Adrenal gland (tissue), 12 donors: ENCODE measurements around the gene S100A6. TPM values are rescaled to one million over a fixed set of nuclear protein-coding genes. Genes with fewer than 3 reads are reported as not detected.
A peak's percentile ranks its signal among the peaks of the same experiment; 100 is the strongest.
"Not testable (repeated sequence)": the region's sequence is repeated elsewhere in the genome, so short reads cannot be mapped to it uniquely, and the experiment has no call there.

ENCODE experiments used
- DNase-seq, 7 donors: peaks; one replicate each; pipeline ENCODE4 v3.0.0-alpha.2; 2019 to 2020
- H3K27ac ChIP-seq, 5 donors: fragments of 200-600 bp; sonication (generic) in 4 of 5; 1 replicate in 3 of 5; 2 replicates in 2 of 5; pipeline versions ENCODE4 v1.5.1 to v1.8.0; 2016 to 2020; ENCODE audit warnings: mild to moderate bottlenecking in 1 of 5
- H3K27me3 ChIP-seq: fragments of 200-600 bp; 2 replicates; pipeline ENCODE4 v1.8.0; 2021
- H3K36me3 ChIP-seq, 2 donors: fragments of 200-600 bp; replicated peaks in 1 of 2; 1 replicate in 1 of 2; 2 replicates in 1 of 2; pipeline versions ENCODE4 v1.5.1 to v1.8.0; 2018 to 2022
- H3K4me1 ChIP-seq, 2 donors: fragments of 200-600 bp; replicated peaks in 1 of 2; 1 replicate in 1 of 2; 2 replicates in 1 of 2; pipeline versions ENCODE4 v1.5.1 to v1.8.0; 2018 to 2021
- H3K4me3 ChIP-seq, 4 donors: fragments of 200-600 bp; sonication (generic) in 3 of 4; one replicate each; pipeline ENCODE4 v1.5.1; 2016 to 2018
- H3K9me3 ChIP-seq, 3 donors: fragments of 200-600 bp; sonication (generic) in 1 of 3; replicated peaks in 1 of 3; 1 replicate in 2 of 3; 2 replicates in 1 of 3; pipeline versions ENCODE4 v1.5.1 to v1.8.0; 2016 to 2021
- POLR2A ChIP-seq, 2 donors: fragments of 450-650 bp; IDR thresholded peaks; one replicate each; pipeline ENCODE4 v1.6.1; 2017; ENCODE audit warnings: antibody characterized with exemption in 2 of 2, mild to moderate bottlenecking in 2 of 2, moderate library complexity in 1 of 2
- WGBS, 4 donors: extraction: QIAGEN DNeasy Blood & Tissue Kit in 2 of 4; methylation state at CpG; one replicate each; pipeline versions ENCODE4 v1.1.5 to v1.1.7; 2013 to 2017; 5-methylcytosine and 5-hydroxymethylcytosine counted together
- intact Hi-C, 2 donors: fragments of 100-400 bp; cut with DNase I; formaldehyde crosslinking; loops; one replicate each; pipeline versions ENCODE4 v1.14.1 to v1.15.0; 2022 to 2023
- polyA plus RNA-seq, 3 donors: library from polyadenylated mRNA; stranded (reverse); fragments of 200-250 nt in 2 of 3; fragments of 350-450 nt in 1 of 3; fragmentation: Illumina TruSeq in 1 of 3; extraction: RNeasy Lipid Tissue Mini Kit (QIAGEN cat#74804) in 1 of 3; gene quantifications; one replicate each; pipeline ENCODE4 v1.2.3, GENCODE V29; 2013 to 2014
- total RNA-seq, 9 donors: library from RNA; depleted of rRNA in 4 of 9; stranded (reverse); fragments of >200 nt in 4 of 9; fragments of 120-200 nt in 1 of 9; fragmentation: NEBNext Ultra II Directional in 1 of 9; extraction: Animal tissue kit (Norgen Biotek cat#: 25700) in 1 of 9; gene quantifications; one replicate each; pipeline versions ENCODE4 v1.1.0 to v1.2.4, GENCODE V29; 2013 to 2023
- TF ChIP-seq, protein P1 (sequence below), 6 experiments: fragments of 450-650 bp in 4 of 6; fragments of 200-600 bp in 2 of 6; sonication (generic) in 1 of 6; IDR thresholded peaks; 1 replicate in 5 of 6; 2 replicates in 1 of 6; pipeline versions ENCODE4 v1.5.1 to v1.8.0; 2016 to 2021; ENCODE audit warnings: antibody characterized with exemption in 6 of 6, mild to moderate bottlenecking in 2 of 6, moderate library complexity in 1 of 6
- donor health status: healthy with polysubstance abuse.
- donor health status: Bipolar disorder and iron deficiency.
- donor health status: DM: yes; HTN: yes; CAD: no.
- donor health status: DM: no; HTN: no; CAD: no.
- donor health status: DM: no; HTN: no; CAD: no.
- donor health status: DM: yes; HTN: yes; CAD: no.

S100A6 gene
- total and polyA plus RNA-seq, 12 donors = 39.4 to 4,129 (median 372) TPM

DNA sequence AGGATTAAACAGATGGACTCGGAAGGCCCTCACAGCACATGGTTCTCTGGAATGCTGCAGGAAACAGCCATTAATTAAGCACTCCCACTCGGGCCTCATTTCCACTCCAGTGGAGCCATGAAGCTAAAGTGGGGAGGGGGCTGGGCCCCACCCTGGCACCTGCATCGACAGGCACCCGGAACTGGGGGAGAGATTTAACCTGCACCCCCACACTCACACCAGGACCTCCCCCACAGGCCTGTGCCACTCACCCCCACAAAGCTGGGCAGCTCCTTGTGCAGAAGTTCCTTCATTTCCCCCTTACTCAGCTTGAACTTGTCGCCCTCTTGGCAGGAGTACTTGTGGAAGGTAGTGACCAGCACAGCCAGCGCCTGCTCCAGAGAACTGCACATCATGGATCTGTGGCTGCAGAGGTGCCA, 27.7 kb upstream of the S100A6 start:
- intact Hi-C loops = no loop called here
- Histone ChIP-seq H3K4me1 (peaks cover 26 to 30% of the 10 kb centered on the region in 2 donors), H3K27ac (no peak overlapping the region), H3K9me3 (no peaks in the 10 kb centered on the region), H3K4me3 (no peak overlapping the region), H3K27me3 (no peaks in the 10 kb centered on the region), H3K36me3 (no peaks in the 10 kb centered on the region)
- WGBS, 4 donors = 79 to 91% (median 85%) methylated on average over 3 to 6 of the region's 6 CpGs
- DNase-seq = no peak
- TF ChIP-seq POLR2A (IDR thresholded peaks at IDR 0.05) = no peak
- TF ChIP-seq, protein P1, sequence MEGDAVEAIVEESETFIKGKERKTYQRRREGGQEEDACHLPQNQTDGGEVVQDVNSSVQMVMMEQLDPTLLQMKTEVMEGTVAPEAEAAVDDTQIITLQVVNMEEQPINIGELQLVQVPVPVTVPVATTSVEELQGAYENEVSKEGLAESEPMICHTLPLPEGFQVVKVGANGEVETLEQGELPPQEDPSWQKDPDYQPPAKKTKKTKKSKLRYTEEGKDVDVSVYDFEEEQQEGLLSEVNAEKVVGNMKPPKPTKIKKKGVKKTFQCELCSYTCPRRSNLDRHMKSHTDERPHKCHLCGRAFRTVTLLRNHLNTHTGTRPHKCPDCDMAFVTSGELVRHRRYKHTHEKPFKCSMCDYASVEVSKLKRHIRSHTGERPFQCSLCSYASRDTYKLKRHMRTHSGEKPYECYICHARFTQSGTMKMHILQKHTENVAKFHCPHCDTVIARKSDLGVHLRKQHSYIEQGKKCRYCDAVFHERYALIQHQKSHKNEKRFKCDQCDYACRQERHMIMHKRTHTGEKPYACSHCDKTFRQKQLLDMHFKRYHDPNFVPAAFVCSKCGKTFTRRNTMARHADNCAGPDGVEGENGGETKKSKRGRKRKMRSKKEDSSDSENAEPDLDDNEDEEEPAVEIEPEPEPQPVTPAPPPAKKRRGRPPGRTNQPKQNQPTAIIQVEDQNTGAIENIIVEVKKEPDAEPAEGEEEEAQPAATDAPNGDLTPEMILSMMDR (IDR thresholded peaks at IDR 0.05) = no peak

DNA sequence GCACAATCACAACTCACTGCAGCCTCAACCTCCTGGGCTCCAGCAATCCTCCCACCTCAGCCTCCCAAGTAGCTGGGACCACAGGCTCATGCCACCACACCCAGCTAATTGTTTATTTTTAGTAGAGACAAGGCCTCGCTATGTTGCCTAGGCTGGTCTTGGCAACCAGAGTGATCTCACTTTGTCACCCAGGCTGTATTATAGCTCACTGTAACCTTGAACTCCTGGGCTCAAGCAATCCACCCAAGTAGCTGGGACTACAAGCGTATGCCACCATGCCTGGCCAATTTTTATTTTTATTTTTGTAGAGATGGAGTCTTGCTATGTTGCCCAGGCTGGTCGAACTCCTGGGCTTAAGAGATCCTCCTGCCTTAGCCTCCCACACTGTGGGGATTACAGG, 26.2 kb upstream of the S100A6 start:
- H3K27me3 ChIP-seq, H3K36me3 ChIP-seq, H3K4me3 ChIP-seq, H3K9me3 ChIP-seq, intact Hi-C loops: not testable (repeated sequence)
- Histone ChIP-seq H3K4me1 (peaks cover 18% of the 10 kb centered on the region in 2 donors), H3K27ac (peak overlapping the region in 2 of 5 donors; percentile 17 to 25)
- whole genome bisulfite sequencing, 4 donors = 63 to 68% (median 67%) methylated on average over 3 of the region's 3 CpGs
- TF ChIP-seq POLR2A (IDR thresholded peaks at IDR 0.05) = peak in 1 of 2 donors; percentile 14
- peak in 1 of 7 donors; percentile 59 for DNase-seq

DNA sequence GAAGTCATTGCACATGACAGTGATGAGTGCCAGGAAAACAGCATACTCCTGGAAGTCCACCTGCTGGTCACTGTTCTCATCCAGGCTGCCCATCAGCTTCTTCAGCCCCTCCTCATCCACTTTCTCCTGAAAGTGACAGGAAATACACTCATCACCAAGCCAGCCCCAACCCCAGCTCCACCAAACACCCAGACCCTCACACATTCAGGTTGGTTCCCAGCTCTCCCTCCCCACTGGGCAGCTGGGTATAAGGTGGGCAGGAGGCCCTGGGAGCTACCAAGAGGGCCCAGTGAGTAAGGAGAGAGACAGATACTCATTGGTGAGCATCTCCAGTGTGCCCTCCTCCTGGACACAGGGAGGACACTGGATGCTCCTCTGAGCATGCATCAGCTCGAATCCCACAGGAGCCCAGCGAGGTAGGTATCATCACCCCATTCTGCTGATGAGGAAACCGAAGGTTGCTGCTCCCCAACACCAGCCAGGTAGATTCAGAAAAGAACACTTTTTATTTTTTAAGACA, 25.7 kb upstream of the S100A6 start:
- no peaks in the 10 kb centered on the region for H3K9me3 ChIP-seq
- no peaks in the 10 kb centered on the region for H3K36me3 ChIP-seq
- TF ChIP-seq, protein P1 (IDR thresholded peaks at IDR 0.05) = no peak
- no peak for TF ChIP-seq POLR2A (IDR thresholded peaks at IDR 0.05)
- intact Hi-C loops = no loop called here
- H3K27me3 ChIP-seq = no peaks in the 10 kb centered on the region
- H3K4me1 ChIP-seq = peaks cover 13% of the 10 kb centered on the region in 2 donors
- no peak overlapping the region for H3K4me3 ChIP-seq
- no peak for DNase-seq
- H3K27ac ChIP-seq = peak overlapping the region in 3 of 5 donors; percentile 17 to 25 (median 21)
- 95 to 100% (median 97%) methylated on average over 1 to 3 of the region's 3 CpGs for WGBS, 4 donors

DNA sequence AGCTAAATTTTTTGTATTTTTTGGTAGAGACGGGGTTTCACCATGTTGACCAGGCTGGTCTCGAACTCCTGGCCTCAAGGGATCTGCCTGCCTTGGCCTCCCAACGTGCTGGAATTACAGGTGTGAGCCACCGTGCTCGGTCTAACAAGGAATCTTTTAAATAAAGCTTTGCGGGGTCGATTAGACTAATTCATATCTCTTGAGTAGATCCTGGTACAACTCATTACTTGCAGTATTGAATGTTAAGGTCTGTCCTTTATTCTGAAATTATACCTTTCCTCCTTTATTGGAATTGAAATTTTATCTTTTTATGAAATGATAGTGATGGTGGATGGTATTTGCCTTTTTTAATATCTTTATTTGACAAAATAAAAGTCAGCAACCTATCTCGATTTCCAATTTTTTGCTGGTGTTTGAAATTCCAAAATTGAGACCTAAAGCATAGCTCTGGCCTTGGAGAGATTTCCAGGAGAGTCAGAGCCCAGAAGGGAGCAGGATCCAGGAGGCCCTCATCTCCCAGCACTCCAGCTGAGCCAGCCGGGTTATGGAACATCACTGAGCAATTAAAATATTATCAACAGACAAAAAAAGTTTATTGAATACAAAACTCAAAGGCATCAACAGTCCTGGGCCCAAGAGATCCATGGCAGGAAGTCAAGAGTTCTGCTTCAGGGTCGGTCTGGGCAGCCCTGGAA, 25.1 kb upstream of the S100A6 start:
- Histone ChIP-seq H3K36me3 (no peaks in the 10 kb centered on the region), H3K9me3 (no peaks in the 10 kb centered on the region), H3K27ac (peak overlapping the region in 1 of 5 donors; percentile 21), H3K4me1 (peaks cover 7% of the 10 kb centered on the region in 2 donors), H3K27me3 (no peaks in the 10 kb centered on the region), H3K4me3 (no peak overlapping the region)
- TF ChIP-seq, protein P1 (IDR thresholded peaks at IDR 0.05) = no peak
- no peak for DNase-seq
- intact Hi-C loops = no loop called here
- WGBS, 4 donors = 83 to 91% (median 88%) methylated on average over 10 of the region's 10 CpGs

DNA sequence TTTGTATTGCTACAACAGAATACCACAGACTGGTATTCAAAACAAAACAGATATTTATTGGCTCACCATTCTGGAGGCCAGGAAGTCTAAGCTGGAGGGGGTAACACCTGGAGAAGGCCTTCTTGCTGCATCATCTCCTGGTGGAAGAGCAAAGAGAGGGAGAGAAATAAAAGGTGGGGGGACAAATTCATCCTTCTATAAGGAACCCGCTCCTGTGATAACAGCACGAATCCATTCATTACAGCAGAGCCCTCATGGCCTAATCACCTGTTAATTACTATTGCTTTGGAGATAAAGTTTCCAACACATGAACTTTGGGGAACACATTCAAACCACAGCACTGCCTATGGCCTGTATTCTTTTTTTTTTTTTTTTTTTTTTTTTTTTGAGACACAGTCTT, 24.4 kb upstream of the S100A6 start:
- intact Hi-C loops = no loop called here
- TF ChIP-seq, protein P1 (IDR thresholded peaks at IDR 0.05) = no peak
- TF ChIP-seq POLR2A (IDR thresholded peaks at IDR 0.05) = no peak
- 72 to 98% (median 93%) methylated on average over 2 of the region's 2 CpGs for WGBS, 4 donors
- peaks cover under 1% of the 10 kb centered on the region in 2 donors for H3K4me1 ChIP-seq
- H3K27ac ChIP-seq = no peak overlapping the region
- H3K27me3 ChIP-seq = no peaks in the 10 kb centered on the region
- no peak overlapping the region for H3K4me3 ChIP-seq
- no peak for DNase-seq
- H3K36me3 ChIP-seq = no peaks in the 10 kb centered on the region
- no peaks in the 10 kb centered on the region for H3K9me3 ChIP-seq
